Osteoblast (primary cell): Measurements from ENCODE around the gene LYPD4. TPM values are rescaled to one million over a fixed set of nuclear protein-coding genes. Genes with fewer than 3 reads are reported as not detected.

Experiments used
- DNase-seq: peaks from one replicate; pipeline ENCODE4 v3.0.0; 2011; ENCODE audit warnings: low spot score, mixed read lengths; ENCODE audit not compliant: insufficient read length; ENCODE audit errors: missing footprints
- H2AFZ ChIP-seq: 2 replicates; pipeline ENCODE4 v1.6.0; 2011; ENCODE audit warnings: mild to moderate bottlenecking, low read length
- H3K27ac ChIP-seq: 2 replicates; pipeline ENCODE4 v1.5.1; 2011; ENCODE audit warnings: mild to moderate bottlenecking, low read depth, low read length, moderate library complexity
- H3K27me3 ChIP-seq: 2 replicates; pipeline ENCODE4 v1.6.0; 2012; ENCODE audit warnings: mild to moderate bottlenecking, control low read depth, inconsistent platforms, low read length, moderate library complexity; ENCODE audit not compliant: insufficient read depth
- H3K36me3 ChIP-seq: 2 replicates; pipeline ENCODE4 v1.5.1; 2011; ENCODE audit warnings: mild to moderate bottlenecking, low read length, control low read depth, moderate library complexity; ENCODE audit not compliant: insufficient read depth
- H3K4me1 ChIP-seq: 2 replicates; pipeline ENCODE4 v1.5.1; 2011; ENCODE audit warnings: mild to moderate bottlenecking, low read length, control low read depth, moderate library complexity; ENCODE audit not compliant: insufficient read depth
- H3K4me2 ChIP-seq: 2 replicates; pipeline ENCODE4 v1.6.0; 2011; ENCODE audit warnings: mild to moderate bottlenecking, low read length; ENCODE audit not compliant: insufficient read depth
- H3K4me3 ChIP-seq: fragments of 200-600 bp; sonication (generic); 3 replicates; pipeline ENCODE4 v1.5.1; 2012; ENCODE audit warnings: mild to moderate bottlenecking, low read length, inconsistent platforms; ENCODE audit not compliant: insufficient read depth
- H3K79me2 ChIP-seq: 2 replicates; pipeline ENCODE4 v1.6.0; 2012; ENCODE audit warnings: mild to moderate bottlenecking, low read length, control low read depth, inconsistent platforms; ENCODE audit not compliant: insufficient read depth
- H3K9me3 ChIP-seq: 2 replicates; pipeline ENCODE4 v1.5.1; 2011; ENCODE audit warnings: low read depth, low read length, control low read depth
- H4K20me1 ChIP-seq: 2 replicates; pipeline ENCODE4 v1.6.0; 2012; ENCODE audit warnings: mild to moderate bottlenecking, low read length, control low read depth; ENCODE audit not compliant: insufficient read depth
- CTCF ChIP-seq: IDR thresholded peaks from 2 replicates; pipeline ENCODE4 v1.5.1; 2011; ENCODE audit warnings: mild to moderate bottlenecking, low read depth, low read length, moderate library complexity; ENCODE audit errors: extremely low read depth
- total RNA-seq: library from RNA; depleted of rRNA; stranded (reverse); fragments of >200 nt; gene quantifications from 2 replicates; pipeline ENCODE4 v1.2.3, GENCODE V29; 2012

The LYPD4 gene
- total RNA-seq = not detected in 2 replicates

- Histone ChIP-seq H3K4me2 (no peak within 1 kb of the TSS), H3K9me3 (no peaks in the 10 kb centered on the region), H3K79me2 (no peaks in the 10 kb centered on the region), H3K4me3 (no peak within 1 kb of the TSS), H4K20me1 (no peaks in the 10 kb centered on the region), H3K27me3 (peaks cover 7% of the 10 kb centered on the region), H2AFZ (no peak within 1 kb of the TSS), H3K27ac (no peak within 1 kb of the TSS), H3K36me3 (no peaks in the 10 kb centered on the region), H3K4me1 (no peaks in the 10 kb centered on the region)
- no peak for TF ChIP-seq CTCF
- peak; percentile 68 for DNase-seq
These were observed at the start of gene LYPD4 for GRCh38 chr19:41844601-41845000. Gene LYPD4 (minus strand): TSS chr19:41844683. CDS start chr19:41839285, 5,398 bp downstream.

GRCh38 chr19:41893899-41894298 lies 49.4 kb upstream of the LYPD4 start:
- H3K79me2 ChIP-seq = peaks cover 7% of the 10 kb centered on the region
- H3K27ac ChIP-seq = no peak overlapping the region
- H3K9me3 ChIP-seq = no peaks in the 10 kb centered on the region
- TF ChIP-seq CTCF = peak; percentile 9
- peaks cover 26% of the 10 kb centered on the region for H4K20me1 ChIP-seq
- peak; percentile 68 for DNase-seq
- H3K4me2 ChIP-seq = no peak overlapping the region
- H3K27me3 ChIP-seq = no peaks in the 10 kb centered on the region
- H3K4me3 ChIP-seq = no peak overlapping the region
- peaks cover 54% of the 10 kb centered on the region for H3K36me3 ChIP-seq
- H2AFZ ChIP-seq = no peak overlapping the region
- no peaks in the 10 kb centered on the region for H3K4me1 ChIP-seq

- no peak for TF ChIP-seq CTCF
- Histone ChIP-seq H3K9me3 (no peaks in the 10 kb centered on the region), H3K4me3 (no peak overlapping the region), H3K4me2 (no peak overlapping the region), H3K27me3 (no peaks in the 10 kb centered on the region), H3K36me3 (peaks cover 41% of the 10 kb centered on the region), H2AFZ (no peak overlapping the region), H3K4me1 (no peaks in the 10 kb centered on the region), H3K79me2 (peaks cover 11% of the 10 kb centered on the region), H3K27ac (no peak overlapping the region), H4K20me1 (peaks cover 29% of the 10 kb centered on the region)
- DNase-seq = no peak
These were observed 47.9 kb upstream of the LYPD4 start for GRCh38 chr19:41892173-41892902.

GRCh38 chr19:41890936-41891335 lies 46.5 kb upstream of the LYPD4 start:
- H3K27ac ChIP-seq = no peak overlapping the region
- H4K20me1 ChIP-seq = peaks cover 41% of the 10 kb centered on the region
- no peak for TF ChIP-seq CTCF
- no peak for DNase-seq
- peaks cover 25% of the 10 kb centered on the region for H3K79me2 ChIP-seq
- H3K4me1 ChIP-seq = peaks cover 12% of the 10 kb centered on the region
- H3K27me3 ChIP-seq = no peaks in the 10 kb centered on the region
- no peak overlapping the region for H3K4me3 ChIP-seq
- no peak overlapping the region for H2AFZ ChIP-seq
- no peaks in the 10 kb centered on the region for H3K9me3 ChIP-seq
- H3K36me3 ChIP-seq = peaks cover 39% of the 10 kb centered on the region
- no peak overlapping the region for H3K4me2 ChIP-seq
